VCaP (cell line): ENCODE results near the gene LHFPL4.
"Not testable (repeated sequence)": the region's sequence is repeated elsewhere in the genome, so short reads cannot be mapped to it uniquely, and the experiment has no call there.

Experiments
- H3K27ac ChIP-seq: fragments of 450-650 bp; 2 replicates; pipeline ENCODE4 v1.5.1; 2017
- TF ChIP-seq, protein P1 (sequence below): fragments of 450-650 bp; conservative IDR thresholded peaks from 2 replicates; pipeline ENCODE4 v1.5.1; 2017; ENCODE audit warnings: mild to moderate bottlenecking, moderate library complexity

LHFPL4 gene

DNA sequence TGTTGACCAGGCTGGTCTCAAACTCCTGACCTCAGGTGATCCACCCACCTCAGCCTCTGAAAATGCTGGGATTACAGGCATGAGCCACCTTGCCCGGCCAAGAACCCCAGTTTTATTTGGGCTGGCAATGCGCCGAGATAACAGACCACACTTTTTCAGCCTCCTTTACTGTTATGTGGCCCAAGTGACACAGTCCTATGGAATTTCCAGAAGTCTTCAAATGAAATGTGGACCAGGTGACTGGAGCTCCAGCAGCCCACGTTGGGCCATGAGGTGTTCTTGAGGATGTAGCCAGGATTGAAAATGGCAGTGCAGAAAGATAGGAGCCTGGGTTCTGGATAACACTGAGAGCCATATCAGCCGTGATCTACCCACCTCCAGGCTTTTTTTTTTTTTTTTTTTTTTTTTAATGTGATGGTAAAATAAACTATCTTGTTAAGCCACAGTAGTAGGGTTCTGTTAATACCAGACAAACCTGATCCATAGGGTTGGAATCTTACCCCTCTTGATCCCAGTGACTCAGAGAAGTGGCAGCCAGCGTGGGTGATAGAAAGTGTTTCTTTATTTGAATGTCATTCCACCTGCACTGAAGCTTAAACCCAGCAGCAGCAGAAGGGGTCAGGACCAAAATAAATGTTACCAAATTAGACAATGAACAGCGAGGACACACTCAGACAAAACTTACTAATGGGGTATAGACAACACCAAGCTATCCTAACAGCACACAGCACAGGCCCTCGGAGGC lies 55.6 kb downstream of the LHFPL4 start:
- H3K27ac ChIP-seq: no peak overlapping the region
- TF ChIP-seq, protein P1, sequence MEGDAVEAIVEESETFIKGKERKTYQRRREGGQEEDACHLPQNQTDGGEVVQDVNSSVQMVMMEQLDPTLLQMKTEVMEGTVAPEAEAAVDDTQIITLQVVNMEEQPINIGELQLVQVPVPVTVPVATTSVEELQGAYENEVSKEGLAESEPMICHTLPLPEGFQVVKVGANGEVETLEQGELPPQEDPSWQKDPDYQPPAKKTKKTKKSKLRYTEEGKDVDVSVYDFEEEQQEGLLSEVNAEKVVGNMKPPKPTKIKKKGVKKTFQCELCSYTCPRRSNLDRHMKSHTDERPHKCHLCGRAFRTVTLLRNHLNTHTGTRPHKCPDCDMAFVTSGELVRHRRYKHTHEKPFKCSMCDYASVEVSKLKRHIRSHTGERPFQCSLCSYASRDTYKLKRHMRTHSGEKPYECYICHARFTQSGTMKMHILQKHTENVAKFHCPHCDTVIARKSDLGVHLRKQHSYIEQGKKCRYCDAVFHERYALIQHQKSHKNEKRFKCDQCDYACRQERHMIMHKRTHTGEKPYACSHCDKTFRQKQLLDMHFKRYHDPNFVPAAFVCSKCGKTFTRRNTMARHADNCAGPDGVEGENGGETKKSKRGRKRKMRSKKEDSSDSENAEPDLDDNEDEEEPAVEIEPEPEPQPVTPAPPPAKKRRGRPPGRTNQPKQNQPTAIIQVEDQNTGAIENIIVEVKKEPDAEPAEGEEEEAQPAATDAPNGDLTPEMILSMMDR: no peak

DNA sequence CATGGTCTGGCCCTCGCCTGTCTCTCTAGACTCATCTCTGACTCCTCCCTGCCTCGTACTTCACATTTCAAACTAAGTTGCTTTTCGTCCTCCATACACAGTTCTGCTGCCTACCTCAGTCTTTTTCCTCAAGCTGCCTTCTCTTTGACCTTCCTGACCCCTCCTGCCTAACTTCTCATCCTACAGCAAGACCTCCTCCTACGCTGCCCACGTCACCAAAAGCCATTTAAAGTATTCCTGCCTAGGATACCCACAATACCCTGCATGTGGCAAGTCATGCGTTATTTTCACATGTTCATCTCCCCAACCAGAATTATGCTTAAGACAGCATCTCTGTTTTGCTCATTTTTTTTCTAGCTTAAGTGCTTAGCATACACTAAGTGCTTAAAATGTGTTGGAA lies 56.7 kb downstream of the LHFPL4 start:
- TF ChIP-seq, protein P1: no peak

DNA sequence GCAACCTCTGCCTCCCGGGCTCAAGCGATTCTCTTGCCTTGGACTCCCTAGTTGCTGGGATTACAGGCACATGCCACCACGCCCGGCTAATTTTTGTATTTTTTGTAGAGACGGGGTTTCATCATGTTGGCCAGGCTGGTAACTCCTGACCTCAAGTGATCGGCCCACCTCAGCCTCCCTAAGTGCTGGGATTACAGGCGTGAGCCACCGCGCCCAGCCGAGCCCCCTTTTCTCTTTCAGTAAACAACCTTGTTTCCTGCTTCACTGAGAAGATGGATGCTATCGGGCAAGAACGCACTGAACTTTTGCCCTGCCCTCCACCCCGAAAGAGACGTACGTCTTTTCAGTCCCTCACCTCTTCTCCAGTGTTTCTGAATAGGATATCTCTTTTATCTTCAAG lies 59.6 kb downstream of the LHFPL4 start:
- H3K27ac ChIP-seq: not testable (repeated sequence)

More for the DNA sequence above, 56.7 kb downstream of the LHFPL4 start:
- H3K27ac ChIP-seq: no peak overlapping the region

DNA sequence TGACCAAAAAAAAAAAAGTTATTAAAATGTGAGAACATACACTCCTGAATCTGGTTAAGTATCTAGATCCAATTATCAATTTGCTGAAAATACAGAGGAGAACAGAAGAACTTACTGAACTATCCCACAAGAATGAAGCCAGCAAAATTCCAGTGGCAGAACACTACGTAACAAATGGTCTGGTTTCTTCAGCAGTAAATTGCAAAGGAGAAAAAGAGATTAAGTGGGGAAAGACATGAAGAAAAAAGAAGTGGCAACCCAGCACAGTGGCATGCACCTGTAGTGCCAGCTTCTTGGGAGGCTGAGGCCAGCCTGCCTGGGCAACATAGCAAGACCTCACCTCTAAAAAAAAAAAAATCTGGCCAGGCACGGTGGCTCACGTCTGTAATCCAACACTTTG lies 62.1 kb downstream of the LHFPL4 start:
- no peak overlapping the region for H3K27ac ChIP-seq
- TF ChIP-seq, protein P1: no peak

DNA sequence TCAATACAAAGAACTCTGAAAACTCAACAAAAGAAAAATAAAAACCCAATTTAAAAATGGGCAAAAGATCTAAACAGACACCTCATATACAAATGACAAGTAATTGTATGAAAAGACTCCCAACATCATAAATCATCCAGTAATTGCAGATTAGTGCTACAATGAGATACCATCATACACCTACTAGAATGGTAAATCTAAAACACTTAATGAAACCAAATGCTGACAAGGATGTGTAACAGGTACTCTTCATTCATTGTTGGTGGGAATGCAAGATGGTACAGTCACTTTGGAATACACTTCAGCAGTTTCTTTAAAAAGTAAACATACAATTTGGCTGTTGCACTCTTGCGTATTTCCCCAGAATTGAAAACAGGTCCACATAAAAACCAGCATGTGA lies 68.4 kb downstream of the LHFPL4 start:
- TF ChIP-seq, protein P1: no peak
- H3K27ac ChIP-seq: no peak overlapping the region

DNA sequence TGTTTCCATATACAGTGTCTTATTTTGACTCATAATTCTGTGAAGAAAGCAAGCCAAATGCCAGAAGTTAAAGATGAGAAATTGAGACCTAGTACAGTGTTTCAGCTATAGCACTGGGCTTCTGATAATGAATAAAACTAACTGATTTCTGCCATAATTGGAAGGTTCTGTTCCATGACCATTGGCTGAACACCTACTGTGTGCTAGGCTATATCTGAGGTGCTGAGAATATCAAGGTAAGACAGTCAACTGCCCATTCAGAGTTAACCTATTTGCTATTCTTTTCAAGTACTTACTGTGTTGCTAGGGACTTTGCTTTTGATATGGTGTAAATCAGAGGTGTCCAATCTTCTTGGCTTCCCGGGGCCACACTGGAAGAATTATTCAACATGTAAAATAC lies 73.4 kb downstream of the LHFPL4 start:
- TF ChIP-seq, protein P1: no peak

DNA sequence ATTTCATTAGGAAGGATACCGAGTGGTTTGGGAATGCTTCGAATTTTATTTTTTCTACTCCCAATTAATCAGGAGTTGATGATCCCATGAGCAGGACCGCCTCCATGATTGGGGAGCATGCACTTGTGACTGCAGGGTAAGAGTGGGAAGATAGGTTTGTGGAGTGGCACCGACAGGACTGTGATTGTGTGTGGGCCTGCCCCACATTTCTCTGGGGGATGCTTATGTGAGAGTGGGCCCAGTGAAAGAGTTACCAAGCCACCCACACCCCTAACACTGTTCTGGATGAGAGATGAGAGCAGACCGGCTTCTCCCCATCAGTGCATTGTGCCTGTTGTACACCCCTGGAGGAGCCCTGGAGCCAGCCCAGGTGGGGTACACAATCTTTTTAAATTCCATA lies 76.7 kb downstream of the LHFPL4 start:
- TF ChIP-seq, protein P1: no peak
- no peak overlapping the region for H3K27ac ChIP-seq

More for the DNA sequence above, 73.4 kb downstream of the LHFPL4 start:
- H3K27ac ChIP-seq: no peak overlapping the region

DNA sequence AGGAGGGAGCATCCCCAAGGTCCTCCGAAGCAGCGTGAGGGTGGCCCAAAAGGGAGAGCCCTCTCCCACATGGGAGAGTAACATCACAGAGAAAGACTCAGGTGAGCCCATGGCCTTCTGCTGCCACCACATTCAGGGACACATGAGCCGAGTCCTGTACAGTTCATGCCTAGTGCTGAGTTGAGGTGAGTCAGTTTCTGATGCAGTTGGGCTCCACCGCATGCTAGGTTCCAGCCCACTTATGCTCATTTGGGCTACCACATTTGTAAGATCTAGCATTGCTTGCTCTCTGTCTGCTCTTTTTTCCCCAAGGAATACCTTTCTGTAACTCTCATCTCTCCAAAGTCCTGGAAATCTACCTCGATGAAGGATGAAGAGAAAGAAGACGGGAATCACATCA lies 79.1 kb downstream of the LHFPL4 start:
- TF ChIP-seq, protein P1: no peak

More for the DNA sequence above, 79.1 kb downstream of the LHFPL4 start:
- no peak overlapping the region for H3K27ac ChIP-seq
